Mesothelial cell of epicardium (in vitro differentiated cells): ENCODE results near the gene MAP2K3. TPM values are rescaled to one million over a fixed set of nuclear protein-coding genes. Genes with fewer than 3 reads are reported as not detected.

Source experiments
- DNase-seq, 2 experiments: peaks; one replicate each; pipeline ENCODE4 v3.0.0; 2021; ENCODE audit warnings: low spot score in 2 of 2; ENCODE audit not compliant: unreplicated experiment in 2 of 2
- H3K27ac Mint-ChIP-seq: 2 replicates; pipeline ENCODE4 v1.8.0; 2021; ENCODE audit warnings: mixed read lengths
- H3K27me3 Mint-ChIP-seq: 2 replicates; pipeline ENCODE4 v1.8.0; 2021; ENCODE audit warnings: low read depth, mixed read lengths
- H3K36me3 Mint-ChIP-seq: 2 replicates; pipeline ENCODE4 v1.8.0; 2021; ENCODE audit warnings: mixed read lengths
- H3K4me1 Mint-ChIP-seq: 2 replicates; pipeline ENCODE4 v1.8.0; 2021; ENCODE audit warnings: mixed read lengths
- H3K4me3 Mint-ChIP-seq: 2 replicates; pipeline ENCODE4 v1.8.0; 2021; ENCODE audit warnings: mild to moderate bottlenecking, moderate library complexity, mixed read lengths
- H3K9me3 Mint-ChIP-seq: 2 replicates; pipeline ENCODE4 v1.8.0; 2021; ENCODE audit warnings: mixed read lengths
- total RNA-seq: library from RNA; stranded (reverse); gene quantifications from 3 replicates; pipeline ENCODE4 v1.2.1, GENCODE V29; 2021
- TF ChIP-seq, protein P1 (sequence below): fragments of 200-600 bp; sonication (generic); IDR thresholded peaks from one replicate; pipeline ENCODE4 v1.5.0; 2021; ENCODE audit warnings: antibody characterized with exemption; ENCODE audit not compliant: unreplicated experiment

Gene MAP2K3
- total RNA-seq, 1 donor from 2014 or later = 26.8 TPM

GRCh38 chr17:21298983-21299519, 14.5 kb downstream of the MAP2K3 start:
- peaks cover 4% of the 10 kb centered on the region for H3K9me3 Mint-ChIP-seq
- TF ChIP-seq, protein P1, sequence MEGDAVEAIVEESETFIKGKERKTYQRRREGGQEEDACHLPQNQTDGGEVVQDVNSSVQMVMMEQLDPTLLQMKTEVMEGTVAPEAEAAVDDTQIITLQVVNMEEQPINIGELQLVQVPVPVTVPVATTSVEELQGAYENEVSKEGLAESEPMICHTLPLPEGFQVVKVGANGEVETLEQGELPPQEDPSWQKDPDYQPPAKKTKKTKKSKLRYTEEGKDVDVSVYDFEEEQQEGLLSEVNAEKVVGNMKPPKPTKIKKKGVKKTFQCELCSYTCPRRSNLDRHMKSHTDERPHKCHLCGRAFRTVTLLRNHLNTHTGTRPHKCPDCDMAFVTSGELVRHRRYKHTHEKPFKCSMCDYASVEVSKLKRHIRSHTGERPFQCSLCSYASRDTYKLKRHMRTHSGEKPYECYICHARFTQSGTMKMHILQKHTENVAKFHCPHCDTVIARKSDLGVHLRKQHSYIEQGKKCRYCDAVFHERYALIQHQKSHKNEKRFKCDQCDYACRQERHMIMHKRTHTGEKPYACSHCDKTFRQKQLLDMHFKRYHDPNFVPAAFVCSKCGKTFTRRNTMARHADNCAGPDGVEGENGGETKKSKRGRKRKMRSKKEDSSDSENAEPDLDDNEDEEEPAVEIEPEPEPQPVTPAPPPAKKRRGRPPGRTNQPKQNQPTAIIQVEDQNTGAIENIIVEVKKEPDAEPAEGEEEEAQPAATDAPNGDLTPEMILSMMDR = no peak

GRCh38 chr17:21299981-21300600, 15.6 kb downstream of the MAP2K3 start:
- H3K36me3 Mint-ChIP-seq = peaks cover 21% of the 10 kb centered on the region
- no peaks in the 10 kb centered on the region for H3K4me1 Mint-ChIP-seq
- no peak overlapping the region for H3K4me3 Mint-ChIP-seq
- DNase-seq = no peak
- no peak overlapping the region for H3K27ac Mint-ChIP-seq
- no peaks in the 10 kb centered on the region for H3K27me3 Mint-ChIP-seq
- TF ChIP-seq, protein P1 = no peak
- H3K9me3 Mint-ChIP-seq = peaks cover 4% of the 10 kb centered on the region

More at GRCh38 chr17:21298983-21299519, 14.5 kb downstream of the MAP2K3 start:
- DNase-seq = no peak
- H3K27me3 Mint-ChIP-seq = no peaks in the 10 kb centered on the region
- no peak overlapping the region for H3K4me3 Mint-ChIP-seq
- no peaks in the 10 kb centered on the region for H3K4me1 Mint-ChIP-seq
- H3K36me3 Mint-ChIP-seq = peaks cover 23% of the 10 kb centered on the region
- no peak overlapping the region for H3K27ac Mint-ChIP-seq

DNA sequence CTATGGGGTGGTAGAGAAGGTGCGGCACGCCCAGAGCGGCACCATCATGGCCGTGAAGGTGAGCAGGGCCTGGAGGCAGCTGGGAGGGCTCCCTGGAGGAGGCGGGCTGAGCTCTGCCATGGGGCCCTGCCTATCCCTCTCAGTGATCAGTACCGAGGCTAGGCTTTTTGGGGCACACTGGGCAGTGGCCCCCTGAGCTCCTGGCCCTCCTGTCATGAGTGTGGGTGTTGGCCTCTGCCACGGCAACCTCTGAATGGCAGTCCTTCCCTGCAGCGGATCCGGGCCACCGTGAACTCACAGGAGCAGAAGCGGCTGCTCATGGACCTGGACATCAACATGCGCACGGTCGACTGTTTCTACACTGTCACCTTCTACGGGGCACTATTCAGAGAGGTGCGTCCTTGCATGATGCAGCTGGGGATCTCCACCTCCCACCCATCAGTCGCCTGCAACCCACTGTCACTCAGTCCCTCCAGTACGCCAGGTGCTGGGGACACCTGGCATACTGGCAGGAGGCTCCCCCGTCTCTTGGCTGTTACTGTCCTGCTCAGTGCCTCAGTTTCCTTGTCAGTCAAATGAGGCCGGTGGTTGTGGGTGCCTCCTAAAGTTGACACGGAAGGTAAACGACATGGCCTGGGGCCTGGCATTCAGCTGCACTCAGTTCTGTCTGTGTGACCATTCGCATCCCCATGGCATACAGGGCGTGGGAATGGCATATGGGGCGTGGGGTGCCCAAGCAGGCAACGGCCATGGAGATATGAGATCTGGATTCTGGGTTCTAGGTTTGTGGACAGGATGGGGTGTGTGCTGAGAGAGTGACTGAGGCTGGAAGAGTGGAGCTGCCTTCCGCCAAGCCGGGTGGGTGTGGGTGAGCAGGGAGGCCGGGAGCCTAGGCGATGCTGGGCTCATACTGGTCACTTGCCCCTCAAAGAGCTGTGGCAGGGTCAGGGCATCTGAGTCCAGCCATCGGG, 16.4 kb downstream of the MAP2K3 start:
- DNase-seq = no peak
- H3K27me3 Mint-ChIP-seq = no peaks in the 10 kb centered on the region
- TF ChIP-seq, protein P1 = no peak
- H3K4me3 Mint-ChIP-seq = no peak overlapping the region
- H3K36me3 Mint-ChIP-seq = peaks cover 23% of the 10 kb centered on the region
- no peak overlapping the region for H3K27ac Mint-ChIP-seq
- peaks cover 4% of the 10 kb centered on the region for H3K9me3 Mint-ChIP-seq
- no peaks in the 10 kb centered on the region for H3K4me1 Mint-ChIP-seq

- H3K4me1 Mint-ChIP-seq = no peaks in the 10 kb centered on the region
- H3K4me3 Mint-ChIP-seq = no peak overlapping the region
- peaks cover 4% of the 10 kb centered on the region for H3K9me3 Mint-ChIP-seq
- no peak overlapping the region for H3K27ac Mint-ChIP-seq
- DNase-seq = no peak
- H3K27me3 Mint-ChIP-seq = no peaks in the 10 kb centered on the region
- peaks cover 23% of the 10 kb centered on the region for H3K36me3 Mint-ChIP-seq
- TF ChIP-seq, protein P1 = no peak
These were observed 17.4 kb downstream of the MAP2K3 start for GRCh38 chr17:21301593-21302550.

DNA sequence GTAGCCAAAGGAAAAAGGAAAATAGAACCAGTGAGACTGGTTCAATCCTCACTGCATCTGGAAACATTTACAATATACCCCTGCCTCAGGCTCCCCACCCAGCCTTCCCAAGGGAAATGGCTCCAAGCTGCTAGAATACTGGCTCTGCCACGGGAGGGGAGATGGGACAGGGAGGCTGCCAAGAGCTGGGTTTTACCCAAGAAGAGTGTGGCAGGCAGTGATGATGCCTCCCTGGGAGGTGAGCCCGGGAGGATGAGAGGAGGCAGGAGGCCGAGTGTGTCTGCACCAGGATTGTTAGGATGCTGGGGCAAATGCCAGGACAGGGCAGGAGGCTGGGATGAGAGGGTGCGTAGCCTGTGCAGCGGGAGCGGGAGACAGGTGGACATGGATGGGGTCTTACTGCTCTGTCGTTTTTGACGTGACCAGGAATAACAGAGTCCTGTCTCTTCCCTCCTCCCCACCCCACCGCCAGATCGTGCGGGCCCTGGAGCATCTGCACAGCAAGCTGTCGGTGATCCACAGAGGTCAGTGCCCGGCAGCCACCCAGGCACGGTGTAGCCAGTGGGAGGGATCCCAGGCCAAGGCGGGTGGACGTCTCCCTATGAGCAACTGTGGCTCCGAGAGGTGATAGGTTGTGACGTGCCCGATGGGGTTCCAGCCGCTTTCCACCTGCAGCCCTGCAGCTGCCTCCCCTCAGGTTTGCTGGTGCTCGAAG, 18.4 kb downstream of the MAP2K3 start:
- H3K4me1 Mint-ChIP-seq = no peaks in the 10 kb centered on the region
- no peaks in the 10 kb centered on the region for H3K27me3 Mint-ChIP-seq
- peaks cover 23% of the 10 kb centered on the region for H3K36me3 Mint-ChIP-seq
- H3K9me3 Mint-ChIP-seq = peaks cover 4% of the 10 kb centered on the region
- no peak overlapping the region for H3K27ac Mint-ChIP-seq
- TF ChIP-seq, protein P1 = no peak
- no peak overlapping the region for H3K4me3 Mint-ChIP-seq
- no peak for DNase-seq
